Neural cell (in vitro differentiated cells): ENCODE measurements around the gene UMODL1.

ENCODE experiments used
- CTCF ChIP-seq: fragments of 450-650 bp; IDR thresholded peaks from 2 replicates; pipeline ENCODE4 v1.5.1; 2014; ENCODE audit warnings: antibody characterized with exemption, mild to moderate bottlenecking, moderate library complexity; ENCODE audit not compliant: poor library complexity, severe bottlenecking
- EP300 ChIP-seq: fragments of 450-650 bp; conservative IDR thresholded peaks from 2 replicates; pipeline ENCODE4 v1.6.1; 2014; ENCODE audit warnings: antibody characterized with exemption, mild to moderate bottlenecking, moderate library complexity; ENCODE audit not compliant: poor library complexity, severe bottlenecking
- EZH2 ChIP-seq: fragments of 200-600, 300-800 bp; shearing (Covaris generic), sonication (generic); IDR thresholded peaks from 2 replicates; pipeline ENCODE4 v1.6.1; 2014; ENCODE audit warnings: antibody characterized with exemption, low read length, borderline replicate concordance, mild to moderate bottlenecking; ENCODE audit not compliant: insufficient read depth, poor library complexity, severe bottlenecking
- MXI1 ChIP-seq: fragments of 450-650 bp; conservative IDR thresholded peaks from 2 replicates; pipeline ENCODE4 v1.6.1; 2014; ENCODE audit warnings: antibody characterized with exemption, mild to moderate bottlenecking; ENCODE audit not compliant: poor library complexity, severe bottlenecking
- POLR2AphosphoS5 ChIP-seq: IDR thresholded peaks from 2 replicates; pipeline ENCODE4 v1.6.1; 2012
- RAD21 ChIP-seq: fragments of 450-650 bp; conservative IDR thresholded peaks from 2 replicates; pipeline ENCODE4 v1.6.1; 2014; ENCODE audit warnings: antibody characterized with exemption, mild to moderate bottlenecking, moderate library complexity
- REST ChIP-seq: IDR thresholded peaks from 2 replicates; pipeline ENCODE4 v1.6.1; 2012; ENCODE audit warnings: borderline replicate concordance
- SMC3 ChIP-seq: fragments of 450-650 bp; conservative IDR thresholded peaks from 2 replicates; pipeline ENCODE4 v1.6.1; 2014; ENCODE audit warnings: antibody characterized with exemption, mild to moderate bottlenecking, moderate library complexity; ENCODE audit not compliant: poor library complexity
- TAF1 ChIP-seq: IDR thresholded peaks from 2 replicates; pipeline ENCODE4 v1.6.1; 2012; ENCODE audit warnings: low read depth

- no peak for TF ChIP-seq EP300
- TF ChIP-seq CTCF: no peak
- no peak for TF ChIP-seq POLR2AphosphoS5
- no peak for TF ChIP-seq TAF1
- TF ChIP-seq EZH2: no peak
- no peak for TF ChIP-seq RAD21
- TF ChIP-seq REST: no peak
- TF ChIP-seq SMC3: no peak
- TF ChIP-seq MXI1: no peak
Observed at GRCh38 chr21:42111811-42112210, 40.7 kb downstream of the UMODL1 start.
